Colonic mucosa (tissue), 4 donors: ENCODE measurements around the gene ETV5. TPM values are rescaled to one million over a fixed set of nuclear protein-coding genes. Genes with fewer than 3 reads are reported as not detected.
A peak's percentile ranks its signal among the peaks of the same experiment; 100 is the strongest.

Source experiments
- DNase-seq: peaks from one replicate; pipeline ENCODE4 v3.0.0-alpha.2; 2020
- H3K27ac ChIP-seq: fragments of 200-600 bp; one replicate; pipeline ENCODE4 v1.8.0; 2021
- H3K27me3 ChIP-seq: fragments of 200-600 bp; one replicate; pipeline ENCODE4 v1.8.0; 2021
- H3K36me3 ChIP-seq: fragments of 200-600 bp; one replicate; pipeline ENCODE4 v1.8.0; 2021
- H3K4me1 ChIP-seq: fragments of 200-600 bp; one replicate; pipeline ENCODE4 v1.8.0; 2021; ENCODE audit warnings: mild to moderate bottlenecking
- H3K4me3 ChIP-seq: fragments of 200-600 bp; one replicate; pipeline ENCODE4 v1.8.0; 2021
- H3K9ac ChIP-seq, 2 donors: one replicate each; pipeline ENCODE4 v1.7.0; 2013; ENCODE audit warnings: control low read depth in 2 of 2, low read depth in 2 of 2, low read length in 2 of 2
- H3K9me3 ChIP-seq: fragments of 200-600 bp; one replicate; pipeline ENCODE4 v1.8.0; 2021
- CTCF ChIP-seq: fragments of 200-600 bp; IDR thresholded peaks from one replicate; pipeline ENCODE4 v1.8.0; 2022; ENCODE audit warnings: antibody characterized with exemption, mild to moderate bottlenecking
- intact Hi-C: fragments of 100-400 bp; cut with DNase I; formaldehyde crosslinking; loops from one replicate; pipeline ENCODE4 v1.14.1; 2022
- total RNA-seq, 2 donors: library from RNA; stranded (reverse); fragmentation: NEBNext Ultra II Directional in 1 of 2; extraction: Animal tissue kit (Norgen Biotek cat#: 25700) in 1 of 2; gene quantifications; one replicate each; pipeline ENCODE4 v1.2.1, GENCODE V29; 2021
- donor health status: healthy.
- donor health status: DM: no; HTN: no; CAD: no.
- donor health status: DM: no; HTN: no; CAD: no.

ETV5 gene
- total RNA-seq, 2 donors from 2014 or later = 3.1 TPM

- H3K36me3 ChIP-seq = no peaks in the 10 kb centered on the region
- peaks cover 26% of the 10 kb centered on the region for H3K27me3 ChIP-seq
- TF ChIP-seq CTCF = no peak
These were observed 6.5 kb upstream of the ETV5 start for GRCh38 chr3:186115239-186115996.

GRCh38 chr3:186110975-186111974 is 2.4 kb upstream of the ETV5 start:
- Histone ChIP-seq H3K27me3 (peaks cover 28% of the 10 kb centered on the region), H3K9me3 (no peaks in the 10 kb centered on the region), H3K9ac (no peak overlapping the region), H3K36me3 (no peaks in the 10 kb centered on the region), H3K4me1 (peaks cover 8% of the 10 kb centered on the region), H3K4me3 (no peak overlapping the region), H3K27ac (no peak overlapping the region)
- no peak for DNase-seq
- TF ChIP-seq CTCF = no peak
- intact Hi-C loops = no loop called here

More at GRCh38 chr3:186115239-186115996, 6.5 kb upstream of the ETV5 start:
- Histone ChIP-seq H3K4me3 (no peak overlapping the region), H3K9me3 (no peaks in the 10 kb centered on the region), H3K4me1 (no peaks in the 10 kb centered on the region), H3K9ac (no peak overlapping the region), H3K27ac (no peak overlapping the region)
- intact Hi-C loops = no loop called here
- no peak for DNase-seq

GRCh38 chr3:186109897-186110803 is 1.3 kb upstream of the ETV5 start:
- no peak for TF ChIP-seq CTCF
- Histone ChIP-seq H3K4me1 (peaks cover 8% of the 10 kb centered on the region), H3K9ac (peak overlapping the region in 1 of 2 donors; percentile 19), H3K27me3 (peaks cover 33% of the 10 kb centered on the region), H3K36me3 (no peaks in the 10 kb centered on the region), H3K4me3 (peak overlapping the region; percentile 65), H3K9me3 (no peaks in the 10 kb centered on the region), H3K27ac (peak overlapping the region; percentile 6)
- peak; percentile 30 for DNase-seq
- intact Hi-C loops = no loop called here

GRCh38 chr3:186108106-186108940 is 566 bp downstream of the ETV5 start:
- Histone ChIP-seq H3K9ac (peak overlapping the region; percentile 6 to 66), H3K9me3 (no peaks in the 10 kb centered on the region), H3K36me3 (no peaks in the 10 kb centered on the region), H3K27me3 (peaks cover 33% of the 10 kb centered on the region), H3K4me3 (peak overlapping the region; percentile 65), H3K27ac (peak overlapping the region; percentile 58), H3K4me1 (peaks cover 8% of the 10 kb centered on the region)
- DNase-seq = peak; percentile 37
- no peak for TF ChIP-seq CTCF
- intact Hi-C loops = no loop called here
